ENCODE data around the gene HMGCS2.
"Not testable (repeated sequence)": the region's sequence is repeated elsewhere in the genome, so short reads cannot be mapped to it uniquely, and the experiment has no call there.

Gene HMGCS2

DNA sequence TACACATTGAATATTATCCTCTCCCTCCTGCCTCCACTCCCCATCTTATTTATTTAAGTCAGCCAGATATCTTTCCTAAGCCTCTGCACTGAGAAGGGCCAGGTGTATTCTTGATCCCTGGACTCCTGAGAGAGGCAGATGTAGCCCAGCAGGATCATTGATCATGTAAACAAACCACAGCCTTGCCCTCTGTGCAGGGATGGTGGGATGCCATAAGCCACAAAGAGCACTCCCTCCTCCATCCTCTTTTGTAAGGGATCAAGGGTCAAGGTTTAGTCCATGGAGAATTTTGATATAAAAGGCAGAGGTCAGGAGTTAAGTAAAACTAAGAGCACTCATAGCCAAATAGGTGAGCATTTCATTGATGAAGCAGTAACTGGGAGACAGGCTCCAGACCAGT is 39.7 kb downstream of the HMGCS2 start:
- DNase-seq (ENCODE audit: low spot score) = no peak

- no peak for DNase-seq (ENCODE audit: low spot score)
Observed at GRCh38 chr1:119727991-119728390, 40.7 kb downstream of the HMGCS2 start.

DNA sequence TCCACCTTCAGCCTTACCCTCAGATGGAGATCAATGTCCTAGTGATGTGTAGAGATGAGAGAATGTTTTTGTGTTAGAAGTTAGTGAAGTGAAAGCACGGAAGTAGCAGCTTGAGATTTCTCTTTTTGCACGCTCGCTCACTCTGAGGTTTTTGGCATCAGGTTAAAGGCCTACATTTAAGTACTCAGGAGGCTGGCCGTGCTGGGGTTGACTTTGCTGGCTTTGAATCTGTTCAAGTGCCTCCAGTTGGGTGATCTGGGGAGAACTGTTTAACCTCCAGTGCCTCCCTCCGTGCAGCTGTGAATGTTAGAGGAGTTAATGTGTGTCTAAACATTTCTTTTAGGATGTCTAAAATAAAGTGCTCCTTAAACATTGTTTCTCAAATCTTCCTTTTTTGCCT is 43.1 kb downstream of the HMGCS2 start:
- DNase-seq (ENCODE audit: low spot score) = no peak

DNA sequence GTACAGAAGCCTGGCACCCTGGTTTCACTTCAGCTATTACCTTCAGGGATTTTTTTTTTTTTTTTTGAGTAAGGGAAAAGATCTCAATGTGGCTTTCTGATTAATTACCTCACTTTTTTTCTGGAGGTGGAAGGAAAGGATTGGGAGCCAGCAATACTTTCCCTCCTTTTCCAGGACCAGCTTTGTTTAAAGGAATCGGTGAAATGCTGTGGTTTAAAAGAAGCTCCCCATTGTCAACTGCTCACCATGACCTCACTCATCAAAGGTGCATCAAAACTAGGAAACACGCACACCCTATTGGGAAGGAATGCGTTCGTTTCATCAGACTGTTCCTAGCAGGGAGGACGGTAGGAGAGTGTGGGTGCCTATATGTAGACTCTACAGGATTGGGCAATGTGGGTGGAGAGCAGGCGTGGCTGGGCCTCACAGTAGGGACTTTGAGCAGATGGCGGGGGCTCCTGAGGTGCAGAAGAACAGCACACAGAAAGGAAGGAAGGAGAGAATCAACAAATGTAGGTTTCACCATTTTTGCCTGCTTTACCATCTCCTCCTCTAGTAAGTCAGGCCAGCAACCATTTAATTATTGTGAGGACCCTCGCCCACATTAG is 44.0 kb downstream of the HMGCS2 start:
- DNase-seq (ENCODE audit: low spot score) = no peak

GRCh38 chr1:119721896-119722295 is 46.8 kb downstream of the HMGCS2 start:
- DNase-seq (ENCODE audit: low spot score) = no peak

DNA sequence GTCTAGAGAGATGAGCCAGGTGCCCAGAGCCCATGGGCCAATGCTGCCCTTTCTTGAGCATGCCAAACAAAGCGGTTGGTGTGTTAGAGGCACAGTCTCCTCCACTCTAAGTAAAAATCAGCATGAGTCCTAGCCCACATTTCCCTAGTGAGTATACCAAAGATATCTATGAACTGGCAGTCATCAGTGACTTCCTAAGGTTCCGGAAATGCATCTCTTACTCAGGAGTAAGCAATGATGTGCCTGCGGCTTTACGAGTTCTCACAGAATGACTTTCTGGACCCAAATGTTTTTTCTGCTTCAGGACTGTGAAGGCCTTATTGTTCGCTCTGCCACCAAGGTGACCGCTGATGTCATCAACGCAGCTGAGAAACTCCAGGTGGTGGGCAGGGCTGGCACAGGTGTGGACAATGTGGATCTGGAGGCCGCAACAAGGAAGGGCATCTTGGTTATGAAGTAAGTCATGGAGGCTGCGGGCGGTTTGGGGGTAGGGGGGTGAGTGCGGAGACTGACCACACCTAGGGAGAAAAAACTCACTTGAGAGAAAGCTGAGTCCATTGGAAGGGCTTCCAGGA is 47.8 kb downstream of the HMGCS2 start:
- no peak for DNase-seq (ENCODE audit: low spot score)

GRCh38 chr1:119718972-119719371 is 49.7 kb downstream of the HMGCS2 start:
- DNase-seq (ENCODE audit: low spot score) = no peak

GRCh38 chr1:119718409-119718808 is 50.3 kb downstream of the HMGCS2 start:
- DNase-seq (ENCODE audit: low spot score) = no peak

DNA sequence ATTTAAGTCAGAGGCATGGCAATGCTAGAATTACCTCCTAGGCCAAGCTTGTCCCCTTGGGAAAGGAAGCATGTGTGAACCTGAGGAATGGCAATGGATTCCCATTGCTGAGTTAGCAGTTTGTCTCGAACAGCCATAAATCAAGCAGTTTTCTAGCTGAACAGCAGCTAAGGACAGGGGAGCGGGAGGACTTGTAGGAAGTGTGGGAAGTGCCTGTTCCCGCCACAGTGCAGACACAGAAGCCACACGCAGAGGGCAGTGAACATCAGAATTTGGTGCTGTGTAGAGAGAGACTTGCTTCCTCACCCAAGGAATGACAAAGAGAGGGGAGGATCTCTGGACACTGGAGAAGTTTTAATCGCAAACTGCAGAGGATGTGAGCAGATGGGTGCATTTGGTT is 53.2 kb downstream of the HMGCS2 start:
- DNase-seq (ENCODE audit: low spot score) = peak; percentile 71

- DNase-seq (ENCODE audit: low spot score) = peak; percentile 27
Observed at GRCh38 chr1:119714583-119714982, 54.1 kb downstream of the HMGCS2 start.

DNA sequence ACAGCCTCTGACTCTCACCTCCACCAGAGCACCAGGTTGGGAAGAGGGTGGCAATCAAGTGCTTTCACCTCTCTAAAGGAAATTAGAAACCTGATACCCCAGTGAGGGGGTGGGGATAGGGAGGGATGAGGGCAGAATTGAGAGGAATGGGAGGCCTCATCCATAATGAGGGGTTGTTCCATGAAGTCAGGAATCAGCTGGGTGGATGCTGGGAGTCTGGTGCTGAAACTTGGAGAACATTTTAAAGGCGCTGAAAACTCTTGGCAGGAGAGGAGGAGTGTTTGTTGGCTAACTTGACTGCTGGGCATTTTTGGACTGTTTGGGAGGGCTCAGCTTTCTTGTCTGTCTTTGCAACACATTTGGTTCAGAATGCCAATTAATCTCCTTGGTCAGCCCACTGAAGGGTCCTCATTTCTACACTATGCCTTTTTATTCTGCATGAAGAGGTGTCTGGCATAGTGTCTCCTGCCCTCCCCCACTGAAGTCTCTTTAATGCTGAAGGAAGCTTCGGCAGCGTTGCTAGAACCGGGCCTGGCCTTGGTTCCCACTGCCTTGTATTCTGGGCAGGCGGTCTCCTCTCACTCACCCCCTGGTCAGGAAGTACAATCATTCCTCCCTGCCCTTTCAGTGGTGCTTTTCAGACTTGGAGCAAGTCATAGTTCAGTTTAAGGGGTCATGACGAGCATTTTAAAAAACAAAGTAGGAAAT is 54.8 kb downstream of the HMGCS2 start:
- DNase-seq (ENCODE audit: low spot score) = peak; percentile 79

DNA sequence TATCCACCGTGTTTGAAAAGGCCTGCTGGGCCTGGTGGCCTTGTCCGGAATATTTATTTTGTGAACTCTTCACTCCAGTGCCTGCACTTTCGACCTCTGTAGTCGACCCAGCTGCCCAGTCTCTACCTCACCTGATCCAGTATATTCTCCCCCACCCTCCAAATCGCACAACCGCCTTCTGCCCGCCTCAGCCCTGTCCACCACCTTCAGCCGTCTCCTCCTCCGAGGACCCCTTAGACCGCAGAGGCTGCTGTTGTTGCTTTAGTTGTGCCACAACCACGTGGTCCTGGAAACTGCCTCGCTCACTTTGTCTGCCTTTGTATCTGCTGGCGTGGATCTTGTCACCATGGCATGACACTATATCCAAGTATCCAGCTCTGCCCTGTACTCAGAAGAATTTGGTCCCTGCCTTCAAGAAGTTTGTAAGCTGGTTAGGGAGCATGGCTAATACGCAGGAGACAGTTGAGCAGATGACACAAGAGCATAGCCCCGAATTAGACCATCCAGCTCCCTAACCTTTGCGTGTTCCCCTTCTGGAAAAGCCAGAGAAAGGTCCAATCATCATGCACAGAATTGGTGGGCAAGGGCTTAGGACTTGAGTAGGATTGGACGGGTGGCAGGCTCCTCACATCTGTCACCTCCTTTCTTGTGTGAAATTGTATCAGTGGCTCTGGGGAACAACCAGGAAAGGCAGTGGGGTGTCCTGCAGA is 55.5 kb downstream of the HMGCS2 start:
- peak; percentile 77 for DNase-seq (ENCODE audit: low spot score)

DNA sequence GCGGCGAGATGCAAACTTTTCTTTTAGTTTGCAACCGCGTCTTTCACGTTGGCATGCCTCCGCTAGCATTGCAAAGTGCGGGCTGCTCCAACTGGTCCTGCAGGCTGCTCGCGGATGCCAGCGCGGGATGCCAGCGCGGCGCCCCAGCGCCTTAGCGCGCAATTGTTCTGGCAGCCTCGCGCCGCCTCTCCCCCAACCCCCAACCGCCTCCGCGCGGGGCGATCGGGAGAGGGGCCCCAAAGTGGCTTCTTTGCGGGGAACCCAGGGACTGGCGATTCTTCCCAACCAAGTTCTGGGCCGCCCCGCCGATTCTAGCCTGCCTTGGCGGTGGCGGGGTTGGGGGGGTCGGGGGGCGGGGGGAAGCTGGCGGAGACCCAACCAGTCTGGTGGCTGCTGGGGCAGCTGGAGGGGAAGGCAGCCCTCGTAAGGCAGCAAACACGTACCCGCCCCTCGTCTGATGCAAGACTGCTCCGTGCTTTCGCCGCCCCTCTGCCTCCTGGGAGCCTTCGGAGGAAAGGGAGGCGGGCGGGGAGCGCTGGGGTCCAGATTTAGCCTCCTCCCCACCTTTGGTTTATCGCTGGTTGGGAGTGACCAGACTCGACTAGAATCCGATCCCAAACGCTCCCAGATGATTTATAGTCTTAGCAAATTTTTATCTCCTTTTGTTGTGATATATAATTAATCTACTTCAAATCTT is 56.2 kb downstream of the HMGCS2 start:
- peak; percentile 77 for DNase-seq (ENCODE audit: low spot score)

DNA sequence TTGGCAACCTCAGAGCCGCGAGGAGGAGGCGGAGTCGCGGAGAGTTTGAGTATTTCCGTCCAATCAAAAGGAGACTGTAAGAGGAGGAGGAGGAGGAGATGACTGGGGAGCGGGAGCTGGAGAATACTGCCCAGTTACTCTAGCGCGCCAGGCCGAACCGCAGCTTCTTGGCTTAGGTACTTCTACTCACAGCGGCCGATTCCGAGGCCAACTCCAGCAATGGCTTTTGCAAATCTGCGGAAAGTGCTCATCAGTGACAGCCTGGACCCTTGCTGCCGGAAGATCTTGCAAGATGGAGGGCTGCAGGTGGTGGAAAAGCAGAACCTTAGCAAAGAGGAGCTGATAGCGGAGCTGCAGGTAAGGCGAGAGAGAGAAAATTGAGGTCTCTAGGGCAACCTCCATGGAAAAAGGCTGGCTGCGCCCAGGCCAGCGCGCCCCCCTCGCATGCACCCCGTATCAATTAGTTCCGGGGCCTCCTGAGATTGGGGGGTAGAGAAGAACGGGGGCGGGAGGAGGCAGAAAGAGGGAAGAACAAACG is 56.8 kb downstream of the HMGCS2 start, which contains the start of gene PHGDH:
Gene PHGDH, plus strand, starts transcription at position 131 of the 538 bp plus-strand sequence. Its CDS starts 89 bp downstream, at position 220.
- DNase-seq (ENCODE audit: low spot score) = peak; percentile 80

- not testable (repeated sequence) for DNase-seq (ENCODE audit: low spot score)
Observed at GRCh38 chr1:119711356-119711803, 57.3 kb downstream of the HMGCS2 start.

DNA sequence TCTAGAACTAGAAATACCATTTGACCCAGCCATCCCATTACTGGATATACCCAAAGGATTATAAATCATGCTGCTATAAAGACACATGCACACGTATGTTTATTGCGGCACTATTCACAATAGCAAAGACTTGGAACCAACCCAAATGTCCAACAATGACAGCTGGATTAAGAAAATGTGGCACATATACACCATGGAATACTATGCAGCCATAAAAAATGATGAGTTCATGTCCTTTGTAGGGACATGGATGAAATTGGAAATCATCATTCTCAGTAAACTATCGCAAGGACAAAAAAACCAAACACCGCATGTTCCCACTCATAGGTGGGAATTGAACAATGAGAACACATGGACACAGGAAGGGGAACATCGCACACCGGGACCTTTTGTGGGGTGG is 62.1 kb downstream of the HMGCS2 start:
- not testable (repeated sequence) for DNase-seq (ENCODE audit: low spot score)

DNA sequence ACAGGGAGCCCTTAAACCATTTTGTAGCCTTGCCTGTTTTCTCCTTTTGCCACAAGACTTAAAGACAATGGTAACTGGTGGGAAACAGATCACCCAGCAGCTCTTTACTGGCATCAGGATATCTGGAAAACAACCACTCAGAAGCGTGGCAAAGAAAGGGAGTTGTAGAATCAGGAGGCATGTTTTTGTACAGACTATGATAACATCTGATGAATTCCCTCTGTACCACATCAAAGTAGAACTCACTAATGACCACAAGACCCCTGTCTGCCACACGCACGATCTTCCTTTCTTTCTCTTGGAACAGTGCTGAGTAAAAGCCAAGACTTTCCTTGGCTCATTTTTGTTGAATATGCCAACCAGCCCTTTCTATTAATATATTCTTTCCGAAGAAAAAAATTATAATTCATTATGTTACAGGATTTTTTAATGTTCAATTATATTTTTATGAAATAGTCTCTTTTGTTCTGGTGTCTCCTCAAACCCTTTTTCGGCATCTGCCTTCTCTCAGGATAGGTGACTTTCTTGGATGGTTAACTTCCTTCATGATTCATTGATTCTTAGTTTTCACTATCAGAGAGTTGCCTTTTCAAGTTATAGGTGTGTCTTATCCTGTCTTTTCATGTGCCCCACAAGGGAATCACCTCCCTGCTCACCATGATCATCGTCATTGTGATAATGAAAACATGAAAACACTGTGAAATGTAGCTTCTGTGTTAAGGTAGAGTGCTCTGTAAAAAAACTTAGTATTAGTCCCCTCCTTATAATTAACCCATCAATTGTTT is 64.8 kb downstream of the HMGCS2 start:
- DNase-seq (ENCODE audit: low spot score) = no peak

GRCh38 chr1:119702384-119702783 is 66.3 kb downstream of the HMGCS2 start:
- no peak for DNase-seq (ENCODE audit: low spot score)

DNA sequence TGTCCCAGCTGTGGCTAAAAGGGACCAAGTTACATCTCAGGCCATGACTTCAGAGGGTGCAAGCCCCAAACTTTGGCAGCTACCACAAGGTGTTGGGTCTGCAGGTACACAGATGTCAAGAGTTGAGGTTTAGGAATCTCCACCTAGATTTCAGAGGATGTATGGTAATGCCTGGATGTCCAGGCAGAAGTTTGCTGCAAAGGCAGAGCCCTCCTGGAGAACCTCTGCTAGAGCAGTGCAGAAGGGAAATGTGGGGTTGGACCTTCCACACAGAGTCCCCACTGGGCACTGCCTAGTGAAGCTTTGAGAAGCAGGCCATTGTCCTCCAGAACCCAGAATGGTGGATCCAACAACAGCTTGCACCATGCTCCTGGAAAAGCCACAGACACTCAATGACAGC is 67.0 kb downstream of the HMGCS2 start:
- no peak for DNase-seq (ENCODE audit: low spot score)

DNA sequence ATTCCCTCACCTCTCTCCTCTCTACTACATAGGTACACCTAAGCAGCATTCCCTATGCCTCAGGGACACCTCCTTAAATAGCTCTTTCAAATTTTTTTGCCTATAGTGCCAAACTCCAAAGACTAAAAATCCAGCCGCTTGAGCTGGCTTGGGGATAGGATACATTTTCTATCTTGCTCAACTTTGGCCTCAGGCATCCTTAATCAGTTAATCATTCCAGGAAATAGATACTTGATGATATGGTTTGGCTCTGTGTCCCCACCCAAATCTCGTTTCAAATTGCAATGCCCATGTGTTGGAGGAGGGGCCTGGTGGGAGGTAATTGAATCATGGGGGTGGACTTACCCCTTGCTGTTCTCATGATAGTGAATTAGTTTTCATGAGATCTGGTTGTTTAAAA is 68.4 kb downstream of the HMGCS2 start:
- no peak for DNase-seq (ENCODE audit: low spot score)

Data from globus pallidus (tissue), 1 donor.